ENCODE results near the gene FANCC.
"Not testable (repeated sequence)": the region's sequence is repeated elsewhere in the genome, so short reads cannot be mapped to it uniquely, and the experiment has no call there.

FANCC gene

DNA sequence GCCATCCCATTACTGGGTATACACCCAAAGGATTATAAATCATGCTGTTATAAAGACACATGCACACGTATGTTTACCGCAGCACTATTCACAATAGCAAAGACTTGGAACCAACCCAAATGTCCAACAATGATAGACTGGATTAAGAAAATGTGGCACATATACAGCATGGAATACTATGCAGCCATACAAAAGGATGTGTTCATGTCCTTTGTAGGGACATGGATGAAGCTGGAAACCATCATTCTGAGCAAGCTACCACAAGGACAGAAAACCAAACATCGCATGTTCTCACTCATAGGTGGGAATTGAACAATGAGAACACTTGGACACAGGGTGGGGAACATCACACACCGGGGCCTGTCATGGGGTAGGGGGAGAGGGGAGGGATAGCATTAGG, 97.2 kb downstream of the FANCC start:
- not testable (repeated sequence) for H3K9ac ChIP-seq (ENCODE audit: low read depth, low read length); H3K36me3 ChIP-seq (ENCODE audit: insufficient read depth, low read length); H3K9me3 ChIP-seq (ENCODE audit: control insufficient read depth, insufficient read depth, low read length); H3K4me1 ChIP-seq (ENCODE audit: insufficient read depth, low read length)

DNA sequence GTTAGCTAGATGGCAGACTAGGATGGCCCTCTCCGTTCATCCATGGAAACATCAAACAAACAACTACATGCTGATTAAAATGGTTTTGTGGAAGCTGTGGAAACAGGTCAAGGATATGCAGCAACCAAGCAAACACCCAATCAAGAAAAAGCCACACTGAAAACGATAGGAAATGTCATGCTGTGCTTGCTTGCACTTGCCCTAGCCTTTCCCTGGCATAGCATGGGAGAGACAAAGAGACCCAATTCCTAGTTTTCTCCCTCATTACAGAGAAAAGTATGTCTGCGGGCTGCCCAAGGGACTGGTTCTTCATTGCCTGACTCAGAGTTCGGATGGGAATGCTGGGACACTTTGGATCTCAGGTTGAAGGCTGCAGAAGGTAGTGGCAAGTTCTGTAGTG, 98.7 kb downstream of the FANCC start:
- Histone ChIP-seq H3K4me1 (ENCODE audit: insufficient read depth, low read length) (peaks cover 15% of the 10 kb centered on the region), H3K36me3 (ENCODE audit: insufficient read depth, low read length) (no peaks in the 10 kb centered on the region), H3K9me3 (ENCODE audit: control insufficient read depth, insufficient read depth, low read length) (no peaks in the 10 kb centered on the region), H3K9ac (ENCODE audit: low read depth, low read length) (no peak overlapping the region)

DNA sequence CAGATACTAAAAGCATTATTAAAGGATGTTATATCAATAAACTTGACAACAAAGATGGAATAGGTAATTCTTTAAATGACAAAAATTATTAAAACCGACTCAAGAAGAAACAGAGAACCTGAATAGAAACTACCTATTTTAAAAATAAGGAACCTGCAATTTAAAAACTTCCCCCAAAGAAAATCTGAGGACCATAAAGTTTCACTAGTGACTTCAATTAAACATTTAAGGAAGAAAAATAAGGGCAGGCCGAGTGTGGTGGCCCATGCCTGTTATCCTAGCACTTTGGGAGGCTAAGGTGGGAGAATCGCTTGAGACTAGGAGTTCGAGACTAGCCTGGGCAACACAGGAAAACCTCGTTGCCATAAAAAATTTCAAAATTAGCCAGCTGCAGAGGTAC, 99.6 kb downstream of the FANCC start:
- H3K36me3 ChIP-seq (ENCODE audit: insufficient read depth, low read length): no peaks in the 10 kb centered on the region
- H3K9ac ChIP-seq (ENCODE audit: low read depth, low read length): no peak overlapping the region
- no peaks in the 10 kb centered on the region for H3K9me3 ChIP-seq (ENCODE audit: control insufficient read depth, insufficient read depth, low read length)
- H3K4me1 ChIP-seq (ENCODE audit: insufficient read depth, low read length): peaks cover 15% of the 10 kb centered on the region

DNA sequence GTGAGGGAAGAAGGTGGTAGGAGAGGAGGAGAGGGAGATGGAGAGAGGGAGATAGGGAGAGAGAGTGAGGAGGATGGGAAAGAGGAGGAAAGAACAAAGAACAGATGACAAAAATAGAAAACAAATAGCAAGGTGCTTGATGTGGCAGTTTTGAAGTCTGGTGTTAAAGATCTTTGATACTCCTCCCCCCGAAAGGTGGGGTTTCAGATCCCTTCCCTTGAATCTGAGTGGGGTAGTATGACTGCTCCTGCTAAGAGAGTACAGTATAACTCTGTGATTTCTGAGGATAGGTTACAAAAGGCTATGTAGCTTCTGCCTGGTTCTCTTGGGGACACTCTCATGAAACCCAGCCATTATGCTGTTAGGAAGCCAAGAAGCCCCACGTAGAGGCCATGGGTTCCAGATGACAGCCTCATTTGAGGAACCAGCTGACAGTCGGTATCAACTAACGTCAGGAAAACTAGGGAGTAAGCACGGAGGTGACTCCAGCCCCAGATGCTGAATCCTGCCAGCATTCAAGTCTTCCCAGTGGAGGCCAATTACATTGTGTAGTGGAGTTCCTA, 102.1 kb downstream of the FANCC start:
- no peak overlapping the region for H3K9ac ChIP-seq (ENCODE audit: low read depth, low read length)
- peaks cover 15% of the 10 kb centered on the region for H3K4me1 ChIP-seq (ENCODE audit: insufficient read depth, low read length)

DNA sequence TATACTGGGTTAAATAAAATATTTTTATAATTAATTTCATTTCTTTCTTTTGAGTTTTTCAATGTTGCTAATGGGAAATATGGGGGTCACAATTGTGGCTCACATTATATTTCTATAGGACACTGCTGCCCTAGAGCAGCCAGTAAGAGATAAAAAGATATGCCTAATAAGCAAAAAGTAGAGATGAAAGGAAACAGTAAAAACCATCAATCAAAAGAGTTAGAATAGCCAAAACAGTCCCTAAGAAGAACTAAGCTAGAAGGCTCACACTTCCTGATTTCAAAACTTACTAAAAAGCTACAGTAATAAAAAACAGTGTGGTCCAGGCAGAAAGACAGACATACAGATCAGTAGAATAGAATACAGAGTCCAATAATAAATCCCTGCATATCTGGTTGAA, 104.4 kb downstream of the FANCC start:
- no peaks in the 10 kb centered on the region for H3K36me3 ChIP-seq (ENCODE audit: insufficient read depth, low read length)
- no peaks in the 10 kb centered on the region for H3K9me3 ChIP-seq (ENCODE audit: control insufficient read depth, insufficient read depth, low read length)
- H3K4me1 ChIP-seq (ENCODE audit: insufficient read depth, low read length): peaks cover 6% of the 10 kb centered on the region; the same call in 1 of the 2 replicates
- no peak overlapping the region for H3K9ac ChIP-seq (ENCODE audit: low read depth, low read length)

More for the DNA sequence above, 102.1 kb downstream of the FANCC start:
- Histone ChIP-seq H3K36me3 (ENCODE audit: insufficient read depth, low read length) (no peaks in the 10 kb centered on the region), H3K9me3 (ENCODE audit: control insufficient read depth, insufficient read depth, low read length) (no peaks in the 10 kb centered on the region)

DNA sequence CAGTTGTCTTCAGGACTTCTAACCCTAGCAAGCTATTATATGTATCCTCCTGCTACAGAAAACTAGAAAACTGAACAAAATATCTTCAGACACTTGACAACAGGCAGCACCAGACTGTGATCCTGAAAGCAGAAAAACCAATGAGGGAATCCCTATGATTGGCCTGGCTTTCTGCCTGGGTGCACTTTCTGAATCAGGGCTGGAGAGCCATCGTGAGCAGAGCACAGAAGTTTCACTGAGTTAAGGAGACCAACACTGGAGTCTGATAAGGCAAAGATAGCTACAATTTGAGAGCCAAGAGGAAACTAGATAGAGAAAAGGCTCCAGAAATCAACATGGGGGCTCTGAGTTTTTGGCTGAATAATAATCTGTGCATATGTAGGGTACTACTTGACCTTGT, 106.5 kb downstream of the FANCC start:
- Histone ChIP-seq H3K36me3 (ENCODE audit: insufficient read depth, low read length) (no peaks in the 10 kb centered on the region), H3K4me1 (ENCODE audit: insufficient read depth, low read length) (peaks cover 11% of the 10 kb centered on the region), H3K9ac (ENCODE audit: low read depth, low read length) (no peak overlapping the region), H3K9me3 (ENCODE audit: control insufficient read depth, insufficient read depth, low read length) (no peaks in the 10 kb centered on the region)

DNA sequence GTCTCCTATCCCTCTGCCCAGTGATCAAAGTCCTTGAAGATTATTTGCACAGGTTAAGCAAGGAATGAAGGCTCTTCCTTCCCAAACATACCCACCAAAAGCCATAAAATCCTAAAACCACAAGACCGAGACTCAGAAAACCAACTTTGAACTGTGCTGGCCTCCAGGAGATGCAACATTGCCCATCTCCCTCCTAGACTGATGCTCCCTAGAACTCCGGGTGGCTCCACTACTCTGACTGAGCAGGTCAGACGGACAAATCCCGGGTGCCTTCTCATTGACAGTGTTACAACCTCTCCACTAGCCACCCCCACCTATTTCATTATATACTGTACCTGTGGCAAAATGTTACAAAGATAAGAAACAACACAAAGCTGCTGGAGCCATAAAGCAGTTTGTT, 110.1 kb downstream of the FANCC start:
- peaks cover 7% of the 10 kb centered on the region; the same call in 1 of the 2 replicates for H3K4me1 ChIP-seq (ENCODE audit: insufficient read depth, low read length)
- H3K9me3 ChIP-seq (ENCODE audit: control insufficient read depth, insufficient read depth, low read length): no peaks in the 10 kb centered on the region
- no peaks in the 10 kb centered on the region for H3K36me3 ChIP-seq (ENCODE audit: insufficient read depth, low read length)
- no peak overlapping the region for H3K9ac ChIP-seq (ENCODE audit: low read depth, low read length)

DNA sequence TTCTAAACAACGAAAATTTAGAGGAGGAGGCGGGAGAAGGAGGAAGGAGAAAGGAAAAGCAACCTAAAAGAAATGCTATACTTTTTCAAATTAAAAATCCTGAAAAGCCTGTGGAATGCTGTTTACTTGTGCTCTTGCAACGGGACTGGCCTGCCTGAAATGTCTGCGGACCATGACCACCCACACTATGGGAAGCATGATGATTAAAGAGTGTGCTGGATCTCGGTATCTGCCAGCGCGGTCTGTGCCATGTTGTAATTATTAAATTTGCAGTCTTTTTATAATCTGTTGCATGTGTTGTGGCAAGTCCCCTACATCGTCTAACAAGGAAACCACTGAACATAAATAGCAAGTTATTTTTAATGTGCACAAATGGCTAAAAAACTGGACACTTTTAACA, 111.4 kb downstream of the FANCC start:
- H3K36me3 ChIP-seq (ENCODE audit: insufficient read depth, low read length): no peaks in the 10 kb centered on the region
- no peaks in the 10 kb centered on the region for H3K9me3 ChIP-seq (ENCODE audit: control insufficient read depth, insufficient read depth, low read length)
- H3K4me1 ChIP-seq (ENCODE audit: insufficient read depth, low read length): peaks cover 7% of the 10 kb centered on the region; the same call in 1 of the 2 replicates
- H3K9ac ChIP-seq (ENCODE audit: low read depth, low read length): no peak overlapping the region

DNA sequence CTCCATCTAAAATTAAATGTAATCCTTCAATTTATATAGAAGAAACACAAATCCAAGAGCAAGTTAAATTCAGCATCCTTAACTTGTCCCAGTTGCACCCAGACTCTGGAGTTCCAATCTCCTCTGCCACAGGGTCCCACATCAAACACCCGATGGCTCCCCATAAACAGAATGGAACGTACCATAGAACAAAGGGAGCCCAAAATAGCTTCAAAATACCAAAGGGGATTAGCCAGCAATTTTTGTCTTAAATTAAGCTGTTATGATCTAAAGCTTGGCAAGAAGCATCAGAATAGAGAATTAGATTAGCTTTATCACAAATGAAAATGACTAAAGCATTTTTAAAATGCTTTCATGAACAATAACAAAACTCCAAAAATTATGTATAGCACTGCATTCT, 112.8 kb downstream of the FANCC start:
- Histone ChIP-seq H3K9ac (ENCODE audit: low read depth, low read length) (no peak overlapping the region), H3K36me3 (ENCODE audit: insufficient read depth, low read length) (no peaks in the 10 kb centered on the region), H3K4me1 (ENCODE audit: insufficient read depth, low read length) (peaks cover 7% of the 10 kb centered on the region; the same call in 1 of the 2 replicates), H3K9me3 (ENCODE audit: control insufficient read depth, insufficient read depth, low read length) (no peaks in the 10 kb centered on the region)

DNA sequence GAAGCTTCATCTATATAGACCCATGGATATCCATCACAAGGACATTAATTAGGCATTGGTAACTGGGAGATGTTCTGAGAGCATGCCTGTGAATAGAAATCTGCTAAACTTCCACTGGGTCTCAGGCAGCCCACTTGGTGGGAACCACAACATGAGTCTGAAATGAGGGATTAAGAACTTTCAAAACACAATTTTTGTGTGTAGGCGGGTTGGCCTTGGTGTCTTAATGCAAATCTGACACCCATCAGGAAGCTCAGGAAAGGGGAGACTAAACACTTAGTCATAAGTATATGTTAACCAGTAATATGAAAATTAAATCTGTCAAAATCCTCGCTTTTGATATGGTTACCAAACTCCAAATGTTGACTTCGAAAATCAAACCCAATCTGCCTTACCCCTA, 113.2 kb downstream of the FANCC start:
- Histone ChIP-seq H3K9me3 (ENCODE audit: control insufficient read depth, insufficient read depth, low read length) (no peaks in the 10 kb centered on the region), H3K4me1 (ENCODE audit: insufficient read depth, low read length) (peaks cover 7% of the 10 kb centered on the region; the same call in 1 of the 2 replicates), H3K36me3 (ENCODE audit: insufficient read depth, low read length) (no peaks in the 10 kb centered on the region), H3K9ac (ENCODE audit: low read depth, low read length) (no peak overlapping the region)

DNA sequence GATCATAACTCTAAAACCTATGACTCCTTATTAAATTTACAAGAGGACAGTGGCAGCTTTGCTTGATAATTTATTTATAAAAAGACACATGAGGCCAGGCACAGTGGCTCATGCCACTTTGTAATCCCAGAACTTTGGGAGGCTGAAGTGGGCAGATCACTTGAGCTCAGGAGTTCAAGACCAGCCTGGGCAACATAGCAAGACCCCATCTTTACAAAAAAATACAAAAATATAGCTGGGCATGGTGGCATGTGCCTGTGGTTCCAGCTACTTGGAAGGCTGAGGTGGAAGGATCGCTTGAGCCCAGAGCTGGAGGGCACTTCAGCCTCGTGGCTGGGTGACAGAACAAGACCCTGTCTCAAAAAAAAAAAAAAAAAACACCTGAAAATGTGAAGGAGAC, 114.5 kb downstream of the FANCC start:
- H3K9ac ChIP-seq (ENCODE audit: low read depth, low read length); H3K9me3 ChIP-seq (ENCODE audit: control insufficient read depth, insufficient read depth, low read length); H3K36me3 ChIP-seq (ENCODE audit: insufficient read depth, low read length); H3K4me1 ChIP-seq (ENCODE audit: insufficient read depth, low read length): not testable (repeated sequence)

DNA sequence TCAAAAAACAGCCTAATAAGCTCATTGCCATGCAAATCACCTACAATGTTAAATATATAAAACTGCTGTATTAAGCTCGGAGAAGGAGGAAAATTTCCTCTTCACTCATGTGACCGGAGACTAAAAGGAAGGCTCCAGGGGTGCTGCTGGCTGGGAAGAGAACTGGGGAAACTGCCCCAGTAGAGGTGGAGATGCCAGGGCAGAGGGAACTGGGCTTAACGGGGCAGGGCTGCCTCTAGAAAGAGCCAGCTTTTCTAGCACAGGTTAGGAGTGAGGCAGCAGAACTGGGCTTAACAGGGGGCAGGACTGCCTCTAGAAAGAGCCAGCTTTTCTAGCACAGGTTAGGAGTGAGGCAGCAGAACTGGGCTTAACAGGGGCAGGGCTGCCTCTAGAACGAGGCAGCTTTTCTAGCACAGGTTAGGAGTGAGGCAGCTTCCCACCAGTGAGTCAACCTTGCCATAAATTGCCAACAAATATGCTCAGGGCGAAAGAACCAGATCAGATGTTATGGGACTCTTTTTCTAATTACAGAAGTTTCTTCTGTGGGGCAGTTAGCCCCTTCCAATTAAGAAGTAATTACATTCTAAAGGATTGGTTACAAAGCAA, 115.3 kb downstream of the FANCC start:
- Histone ChIP-seq H3K9me3 (ENCODE audit: control insufficient read depth, insufficient read depth, low read length) (no peaks in the 10 kb centered on the region), H3K4me1 (ENCODE audit: insufficient read depth, low read length) (peaks cover 7% of the 10 kb centered on the region; the same call in 1 of the 2 replicates), H3K36me3 (ENCODE audit: insufficient read depth, low read length) (no peaks in the 10 kb centered on the region), H3K9ac (ENCODE audit: low read depth, low read length) (no peak overlapping the region)

DNA sequence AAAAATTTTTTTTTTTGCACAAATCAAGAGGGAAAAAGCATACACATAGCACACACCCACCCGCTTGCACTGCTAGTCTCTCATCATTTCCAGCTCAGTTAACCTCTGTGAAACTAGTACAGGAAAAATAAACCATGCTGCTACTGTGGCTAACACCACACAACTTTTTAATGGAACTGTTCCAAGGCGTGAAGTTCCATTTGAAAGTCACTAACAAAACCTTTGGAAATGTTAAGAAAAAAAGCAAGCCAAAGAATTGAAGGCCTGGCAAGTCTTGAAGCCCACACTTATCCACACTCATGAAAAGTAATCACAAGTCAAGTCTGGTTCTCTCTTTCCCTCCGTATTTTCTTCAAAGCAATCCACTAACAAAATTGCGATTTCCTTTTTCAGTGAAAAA, 116.3 kb downstream of the FANCC start:
- peaks cover 5% of the 10 kb centered on the region; the same call in 1 of the 2 replicates for H3K4me1 ChIP-seq (ENCODE audit: insufficient read depth, low read length)
- H3K9ac ChIP-seq (ENCODE audit: low read depth, low read length): no peak overlapping the region
- no peaks in the 10 kb centered on the region for H3K36me3 ChIP-seq (ENCODE audit: insufficient read depth, low read length)
- H3K9me3 ChIP-seq (ENCODE audit: control insufficient read depth, insufficient read depth, low read length): no peaks in the 10 kb centered on the region

DNA sequence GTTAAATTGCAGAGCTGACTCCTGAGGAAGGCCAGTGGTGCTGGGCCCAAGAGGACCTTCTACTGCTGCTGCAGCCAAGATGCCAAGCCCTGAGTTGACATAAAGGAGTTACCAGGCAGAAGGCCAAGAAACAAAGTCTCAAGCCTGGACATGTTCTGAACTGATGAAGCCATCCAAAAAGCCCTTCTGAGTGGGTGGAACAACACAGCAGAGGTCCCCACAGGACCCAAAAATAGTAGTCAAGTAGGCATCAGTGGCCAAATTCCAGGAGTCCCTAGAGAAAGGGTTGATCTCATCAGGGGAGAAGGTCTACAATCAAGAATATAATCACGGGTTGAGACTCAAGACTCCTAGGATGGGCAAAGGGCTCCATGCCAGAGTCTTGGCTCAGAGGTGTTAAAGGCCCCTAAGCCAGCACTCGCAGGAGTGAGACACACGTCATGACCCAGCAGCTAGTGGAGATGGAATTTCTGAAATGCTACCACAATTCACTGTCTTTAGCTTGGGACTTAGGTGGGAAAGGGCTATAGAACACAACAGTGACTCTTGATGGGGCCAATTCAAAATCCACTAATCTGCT, 119.7 kb downstream of the FANCC start:
- Histone ChIP-seq H3K9me3 (ENCODE audit: control insufficient read depth, insufficient read depth, low read length) (no peaks in the 10 kb centered on the region), H3K9ac (ENCODE audit: low read depth, low read length) (no peak overlapping the region), H3K36me3 (ENCODE audit: insufficient read depth, low read length) (no peaks in the 10 kb centered on the region), H3K4me1 (ENCODE audit: insufficient read depth, low read length) (0 out of 2 replicates have a peak, but pooled peaks cover 3% of the 10 kb centered on the region)

DNA sequence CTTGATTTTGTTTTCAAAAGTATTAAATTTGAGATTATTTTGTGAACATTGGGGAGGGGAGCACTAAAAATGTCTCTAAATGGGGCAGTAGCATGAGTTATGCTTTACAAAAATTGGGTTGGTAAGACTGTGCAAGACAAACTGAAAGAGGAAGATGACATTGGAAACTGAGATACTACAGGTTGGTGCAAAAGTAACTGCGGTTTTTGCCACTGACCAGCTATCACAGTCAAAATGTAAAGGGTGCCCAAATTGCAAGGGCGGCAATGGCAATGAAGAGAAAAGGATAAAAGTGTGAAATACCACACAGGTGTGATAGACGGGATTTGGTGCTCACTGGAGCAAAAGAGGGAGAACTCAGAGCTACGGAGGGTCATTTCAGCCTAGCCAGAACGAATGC, 124.0 kb downstream of the FANCC start:
- H3K36me3 ChIP-seq (ENCODE audit: insufficient read depth, low read length): no peaks in the 10 kb centered on the region
- H3K9ac ChIP-seq (ENCODE audit: low read depth, low read length): no peak overlapping the region
- H3K4me1 ChIP-seq (ENCODE audit: insufficient read depth, low read length): peaks cover 10% of the 10 kb centered on the region
- H3K9me3 ChIP-seq (ENCODE audit: control insufficient read depth, insufficient read depth, low read length): no peaks in the 10 kb centered on the region

Data from ES-I3 (cell line).